GM19025 (cell line): ENCODE data around the gene DHCR7.

Experiments
- ATAC-seq: cut with Tn5 transposase; IDR thresholded peaks from one replicate; pipeline ENCODE4 v1.9.1; 2021; ENCODE audit warnings: mild to moderate bottlenecking, low read depth, moderate library complexity; ENCODE audit not compliant: unreplicated experiment

The DHCR7 gene

GRCh38 chr11:71481101-71481960, 33.1 kb upstream of the DHCR7 start:
- ATAC-seq = no peak

GRCh38 chr11:71478528-71478840, 30.3 kb upstream of the DHCR7 start:
- ATAC-seq = no peak

- ATAC-seq = no peak
These were observed 29.7 kb upstream of the DHCR7 start for GRCh38 chr11:71477641-71478527.

- ATAC-seq = no peak
These were observed 28.9 kb upstream of the DHCR7 start for GRCh38 chr11:71476926-71477640.

GRCh38 chr11:71476031-71476430, 27.8 kb upstream of the DHCR7 start:
- ATAC-seq = no peak

- ATAC-seq = no peak
These were observed 26.7 kb upstream of the DHCR7 start for GRCh38 chr11:71474771-71475483.

GRCh38 chr11:71474141-71474770, 26.1 kb upstream of the DHCR7 start:
- ATAC-seq = no peak

- ATAC-seq = no peak
These were observed 25.5 kb upstream of the DHCR7 start for GRCh38 chr11:71473793-71474080.

GRCh38 chr11:71472941-71473792, 25.0 kb upstream of the DHCR7 start:
- ATAC-seq = no peak

- no peak for ATAC-seq
These were observed 24.2 kb upstream of the DHCR7 start for GRCh38 chr11:71472357-71472885.

GRCh38 chr11:71470946-71471345, 22.8 kb upstream of the DHCR7 start:
- ATAC-seq = no peak

- ATAC-seq = no peak
These were observed 19.0 kb upstream of the DHCR7 start for GRCh38 chr11:71467164-71467563.

GRCh38 chr11:71466358-71466757, 18.2 kb upstream of the DHCR7 start:
- no peak for ATAC-seq

- ATAC-seq = no peak
These were observed 16.9 kb upstream of the DHCR7 start for GRCh38 chr11:71465054-71465453.

- no peak for ATAC-seq
These were observed 15.4 kb upstream of the DHCR7 start for GRCh38 chr11:71463331-71464211.

- no peak for ATAC-seq
These were observed 14.5 kb upstream of the DHCR7 start for GRCh38 chr11:71462726-71463125.

GRCh38 chr11:71461696-71462095, 13.5 kb upstream of the DHCR7 start:
- no peak for ATAC-seq

- ATAC-seq = no peak
These were observed 11.7 kb upstream of the DHCR7 start for GRCh38 chr11:71459767-71460320.
